Measurements from ENCODE around the gene CAP2.
"Not testable (repeated sequence)": the region's sequence is repeated elsewhere in the genome, so short reads cannot be mapped to it uniquely, and the experiment has no call there.

CAP2 gene

DNA sequence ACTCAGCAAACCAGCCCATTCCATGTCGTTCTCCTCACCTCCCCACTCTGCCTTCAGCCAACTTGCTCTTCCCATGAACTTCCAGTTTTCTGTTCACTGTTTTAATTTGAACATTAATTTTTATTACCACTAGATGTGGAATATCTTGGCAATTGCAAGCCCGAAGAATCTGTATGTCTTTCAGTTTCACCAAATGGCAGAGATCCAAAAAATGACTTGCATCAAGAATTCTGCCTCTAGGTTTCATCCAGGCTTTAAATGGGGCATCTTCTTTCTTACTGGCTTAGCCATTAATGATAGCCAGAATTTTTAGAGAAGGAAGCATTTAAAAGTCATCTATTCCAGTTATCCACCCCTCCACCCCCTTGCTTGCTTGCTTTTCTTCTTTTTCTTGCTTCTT lies 39.0 kb downstream of the CAP2 start:
- no peak overlapping the region for H3K27ac ChIP-seq (replicated peaks)
- H3K4me3 ChIP-seq (replicated peaks; ENCODE audit: insufficient read depth, low read length): no peak overlapping the region
- TF ChIP-seq GABPA (IDR thresholded peaks at IDR 0.05; ENCODE audit: low read depth) (no peak), POLR2AphosphoS5 (IDR thresholded peaks at IDR 0.05; ENCODE audit: low read depth) (no peak), SPI1 (IDR thresholded peaks at IDR 0.05; ENCODE audit: borderline replicate concordance, low read depth) (no peak)
- TF ChIP-seq, protein P1, sequence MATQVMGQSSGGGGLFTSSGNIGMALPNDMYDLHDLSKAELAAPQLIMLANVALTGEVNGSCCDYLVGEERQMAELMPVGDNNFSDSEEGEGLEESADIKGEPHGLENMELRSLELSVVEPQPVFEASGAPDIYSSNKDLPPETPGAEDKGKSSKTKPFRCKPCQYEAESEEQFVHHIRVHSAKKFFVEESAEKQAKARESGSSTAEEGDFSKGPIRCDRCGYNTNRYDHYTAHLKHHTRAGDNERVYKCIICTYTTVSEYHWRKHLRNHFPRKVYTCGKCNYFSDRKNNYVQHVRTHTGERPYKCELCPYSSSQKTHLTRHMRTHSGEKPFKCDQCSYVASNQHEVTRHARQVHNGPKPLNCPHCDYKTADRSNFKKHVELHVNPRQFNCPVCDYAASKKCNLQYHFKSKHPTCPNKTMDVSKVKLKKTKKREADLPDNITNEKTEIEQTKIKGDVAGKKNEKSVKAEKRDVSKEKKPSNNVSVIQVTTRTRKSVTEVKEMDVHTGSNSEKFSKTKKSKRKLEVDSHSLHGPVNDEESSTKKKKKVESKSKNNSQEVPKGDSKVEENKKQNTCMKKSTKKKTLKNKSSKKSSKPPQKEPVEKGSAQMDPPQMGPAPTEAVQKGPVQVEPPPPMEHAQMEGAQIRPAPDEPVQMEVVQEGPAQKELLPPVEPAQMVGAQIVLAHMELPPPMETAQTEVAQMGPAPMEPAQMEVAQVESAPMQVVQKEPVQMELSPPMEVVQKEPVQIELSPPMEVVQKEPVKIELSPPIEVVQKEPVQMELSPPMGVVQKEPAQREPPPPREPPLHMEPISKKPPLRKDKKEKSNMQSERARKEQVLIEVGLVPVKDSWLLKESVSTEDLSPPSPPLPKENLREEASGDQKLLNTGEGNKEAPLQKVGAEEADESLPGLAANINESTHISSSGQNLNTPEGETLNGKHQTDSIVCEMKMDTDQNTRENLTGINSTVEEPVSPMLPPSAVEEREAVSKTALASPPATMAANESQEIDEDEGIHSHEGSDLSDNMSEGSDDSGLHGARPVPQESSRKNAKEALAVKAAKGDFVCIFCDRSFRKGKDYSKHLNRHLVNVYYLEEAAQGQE (IDR thresholded peaks at IDR 0.05; ENCODE audit: insufficient replicate concordance, low read depth): no peak
- TF ChIP-seq, protein P2, sequence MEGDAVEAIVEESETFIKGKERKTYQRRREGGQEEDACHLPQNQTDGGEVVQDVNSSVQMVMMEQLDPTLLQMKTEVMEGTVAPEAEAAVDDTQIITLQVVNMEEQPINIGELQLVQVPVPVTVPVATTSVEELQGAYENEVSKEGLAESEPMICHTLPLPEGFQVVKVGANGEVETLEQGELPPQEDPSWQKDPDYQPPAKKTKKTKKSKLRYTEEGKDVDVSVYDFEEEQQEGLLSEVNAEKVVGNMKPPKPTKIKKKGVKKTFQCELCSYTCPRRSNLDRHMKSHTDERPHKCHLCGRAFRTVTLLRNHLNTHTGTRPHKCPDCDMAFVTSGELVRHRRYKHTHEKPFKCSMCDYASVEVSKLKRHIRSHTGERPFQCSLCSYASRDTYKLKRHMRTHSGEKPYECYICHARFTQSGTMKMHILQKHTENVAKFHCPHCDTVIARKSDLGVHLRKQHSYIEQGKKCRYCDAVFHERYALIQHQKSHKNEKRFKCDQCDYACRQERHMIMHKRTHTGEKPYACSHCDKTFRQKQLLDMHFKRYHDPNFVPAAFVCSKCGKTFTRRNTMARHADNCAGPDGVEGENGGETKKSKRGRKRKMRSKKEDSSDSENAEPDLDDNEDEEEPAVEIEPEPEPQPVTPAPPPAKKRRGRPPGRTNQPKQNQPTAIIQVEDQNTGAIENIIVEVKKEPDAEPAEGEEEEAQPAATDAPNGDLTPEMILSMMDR (IDR thresholded peaks at IDR 0.05; ENCODE audit: insufficient read depth, low read length): no peak
- no peaks in the 10 kb centered on the region for H3K27me3 ChIP-seq (ENCODE audit: insufficient read depth, poor library complexity, severe bottlenecking)
- no peak for DNase-seq (ENCODE audit: low read depth in 1 of 2, low spot score in 1 of 2)

DNA sequence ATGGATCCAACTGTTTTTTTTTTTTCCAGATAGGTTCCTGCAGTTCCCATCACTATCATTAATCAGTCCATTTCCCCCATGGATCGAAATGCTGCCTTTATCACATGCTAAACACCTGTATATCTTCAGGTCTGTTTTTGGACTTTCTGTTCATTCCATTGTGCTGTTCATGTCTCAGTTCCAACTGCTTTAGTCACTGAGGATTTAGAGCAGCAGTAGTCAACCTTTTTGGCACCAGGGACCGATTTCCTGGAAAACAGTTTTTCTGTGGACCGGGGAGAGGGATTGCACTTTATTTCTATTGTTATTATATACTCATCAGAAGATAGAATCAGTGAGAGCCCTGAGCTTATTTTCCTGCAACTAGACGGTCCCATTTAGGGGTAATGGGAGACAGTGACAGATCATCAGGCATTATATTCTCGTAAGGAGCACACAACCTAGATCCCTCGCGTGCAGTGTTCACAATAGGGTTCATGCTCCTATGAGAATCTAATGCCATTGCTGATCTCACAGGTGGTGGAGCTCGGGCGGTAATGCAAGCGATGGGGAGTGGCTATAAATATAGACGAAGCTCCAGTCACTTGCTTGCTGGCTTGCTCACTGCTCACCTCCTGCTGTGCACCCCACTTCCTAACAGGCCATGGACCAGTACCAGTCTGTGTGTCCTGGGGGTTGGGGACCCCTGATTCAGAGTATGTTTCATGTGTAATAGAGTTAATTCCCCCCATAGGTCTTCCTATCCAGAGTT lies 46.0 kb downstream of the CAP2 start:
- H3K27me3 ChIP-seq (ENCODE audit: insufficient read depth, poor library complexity, severe bottlenecking): no peaks in the 10 kb centered on the region
- TF ChIP-seq, protein P1 (IDR thresholded peaks at IDR 0.05; ENCODE audit: insufficient replicate concordance, low read depth): no peak
- TF ChIP-seq GABPA (IDR thresholded peaks at IDR 0.05; ENCODE audit: low read depth) (no peak), POLR2AphosphoS5 (IDR thresholded peaks at IDR 0.05; ENCODE audit: low read depth) (no peak)
- TF ChIP-seq, protein P2 (IDR thresholded peaks at IDR 0.05; ENCODE audit: insufficient read depth, low read length): no peak
- no peak overlapping the region for H3K4me3 ChIP-seq (replicated peaks; ENCODE audit: insufficient read depth, low read length)
- H3K27ac ChIP-seq (replicated peaks): no peak overlapping the region
- DNase-seq (ENCODE audit: low read depth in 1 of 2, low spot score in 1 of 2): no peak

DNA sequence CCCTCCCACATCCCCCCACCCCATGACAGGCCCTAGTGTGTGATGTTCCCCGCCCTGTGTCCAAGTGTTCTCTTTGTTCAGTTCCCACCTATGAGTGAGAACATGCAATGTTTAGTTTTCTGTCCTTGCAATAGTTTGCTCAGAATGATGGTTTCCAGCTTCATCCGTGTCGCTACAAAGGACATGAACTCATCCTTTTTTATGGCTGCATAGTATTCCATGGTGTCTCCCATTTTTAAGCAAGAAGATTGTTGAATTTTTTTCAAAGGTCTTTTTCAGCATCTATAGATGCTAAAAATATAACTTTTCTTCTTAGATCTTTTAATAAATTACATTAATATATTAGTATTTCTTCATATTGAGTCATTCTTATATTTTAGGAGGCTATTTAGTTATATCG lies 47.4 kb downstream of the CAP2 start:
- H3K27me3 ChIP-seq (ENCODE audit: insufficient read depth, poor library complexity, severe bottlenecking); H3K4me3 ChIP-seq (replicated peaks; ENCODE audit: insufficient read depth, low read length); H3K27ac ChIP-seq (replicated peaks); DNase-seq (ENCODE audit: low read depth in 1 of 2, low spot score in 1 of 2): not testable (repeated sequence)

DNA sequence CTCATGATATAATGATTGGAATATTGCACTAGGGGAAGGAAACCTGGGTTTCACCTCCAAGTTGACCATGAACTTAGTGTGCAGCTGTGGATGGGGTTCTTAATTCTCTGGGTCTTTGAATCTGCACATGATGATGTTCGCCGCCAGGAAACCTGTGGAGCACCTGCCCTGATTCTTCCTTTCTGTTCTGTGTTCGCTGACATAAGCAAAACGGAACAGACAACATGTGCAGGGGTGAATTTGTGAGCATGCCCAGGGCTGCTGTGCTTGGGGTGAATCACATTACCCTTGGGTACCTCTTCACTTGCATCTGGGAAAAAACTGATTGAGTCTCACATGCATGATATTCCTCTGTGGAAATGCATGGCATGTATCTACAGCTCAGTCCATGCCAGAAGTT lies 48.8 kb downstream of the CAP2 start:
- peaks cover 4% of the 10 kb centered on the region for H3K27me3 ChIP-seq (ENCODE audit: insufficient read depth, poor library complexity, severe bottlenecking)
- no peak for DNase-seq (ENCODE audit: low read depth in 1 of 2, low spot score in 1 of 2)
- no peak overlapping the region for H3K4me3 ChIP-seq (replicated peaks; ENCODE audit: insufficient read depth, low read length)
- TF ChIP-seq, protein P1 (IDR thresholded peaks at IDR 0.05; ENCODE audit: insufficient replicate concordance, low read depth): no peak
- no peak for TF ChIP-seq GABPA (IDR thresholded peaks at IDR 0.05; ENCODE audit: low read depth)
- TF ChIP-seq, protein P2 (IDR thresholded peaks at IDR 0.05; ENCODE audit: insufficient read depth, low read length): no peak
- H3K27ac ChIP-seq (replicated peaks): no peak overlapping the region

Data from HL-60 (cell line).